ENCODE measurements around the gene ITGB5.

ITGB5 gene

DNA sequence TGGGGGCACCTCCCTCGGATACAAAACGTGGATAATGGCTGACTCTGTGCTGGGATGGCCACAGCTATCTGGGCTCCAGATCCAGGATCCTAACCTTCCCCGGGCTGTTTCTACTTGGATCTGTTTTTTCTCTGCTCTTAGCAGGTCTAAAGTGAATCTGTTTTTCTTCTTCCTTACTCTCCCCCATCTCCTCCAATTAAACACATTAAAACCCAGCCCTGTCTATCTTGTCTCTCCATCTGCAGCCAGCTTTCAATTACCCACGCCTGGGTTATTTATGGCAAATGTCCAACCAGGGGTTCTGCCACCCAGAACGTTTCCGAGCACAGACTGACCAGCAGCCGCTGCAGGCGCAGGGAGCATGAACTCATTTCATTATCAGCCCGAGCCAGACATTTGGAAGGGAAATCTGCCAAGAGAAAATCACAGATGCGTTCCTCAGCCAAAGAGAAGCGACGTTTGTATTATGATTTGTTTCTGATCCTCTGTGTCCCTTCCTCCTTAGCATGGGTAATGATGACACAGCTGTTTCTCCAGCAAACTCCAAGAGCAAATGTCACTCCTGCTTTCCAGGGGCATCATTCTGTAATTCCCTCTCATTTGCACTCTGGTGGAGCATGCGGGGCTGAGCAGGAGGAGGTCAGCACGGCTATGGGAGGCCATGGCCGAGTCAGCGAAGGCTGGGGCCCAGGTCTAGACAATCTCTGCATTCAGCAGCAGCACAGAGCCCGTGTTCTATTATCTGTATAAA is 114.9 kb downstream of the ITGB5 start:
- TF ChIP-seq, protein P1, sequence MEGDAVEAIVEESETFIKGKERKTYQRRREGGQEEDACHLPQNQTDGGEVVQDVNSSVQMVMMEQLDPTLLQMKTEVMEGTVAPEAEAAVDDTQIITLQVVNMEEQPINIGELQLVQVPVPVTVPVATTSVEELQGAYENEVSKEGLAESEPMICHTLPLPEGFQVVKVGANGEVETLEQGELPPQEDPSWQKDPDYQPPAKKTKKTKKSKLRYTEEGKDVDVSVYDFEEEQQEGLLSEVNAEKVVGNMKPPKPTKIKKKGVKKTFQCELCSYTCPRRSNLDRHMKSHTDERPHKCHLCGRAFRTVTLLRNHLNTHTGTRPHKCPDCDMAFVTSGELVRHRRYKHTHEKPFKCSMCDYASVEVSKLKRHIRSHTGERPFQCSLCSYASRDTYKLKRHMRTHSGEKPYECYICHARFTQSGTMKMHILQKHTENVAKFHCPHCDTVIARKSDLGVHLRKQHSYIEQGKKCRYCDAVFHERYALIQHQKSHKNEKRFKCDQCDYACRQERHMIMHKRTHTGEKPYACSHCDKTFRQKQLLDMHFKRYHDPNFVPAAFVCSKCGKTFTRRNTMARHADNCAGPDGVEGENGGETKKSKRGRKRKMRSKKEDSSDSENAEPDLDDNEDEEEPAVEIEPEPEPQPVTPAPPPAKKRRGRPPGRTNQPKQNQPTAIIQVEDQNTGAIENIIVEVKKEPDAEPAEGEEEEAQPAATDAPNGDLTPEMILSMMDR (IDR thresholded peaks at IDR 0.05) = no peak

DNA sequence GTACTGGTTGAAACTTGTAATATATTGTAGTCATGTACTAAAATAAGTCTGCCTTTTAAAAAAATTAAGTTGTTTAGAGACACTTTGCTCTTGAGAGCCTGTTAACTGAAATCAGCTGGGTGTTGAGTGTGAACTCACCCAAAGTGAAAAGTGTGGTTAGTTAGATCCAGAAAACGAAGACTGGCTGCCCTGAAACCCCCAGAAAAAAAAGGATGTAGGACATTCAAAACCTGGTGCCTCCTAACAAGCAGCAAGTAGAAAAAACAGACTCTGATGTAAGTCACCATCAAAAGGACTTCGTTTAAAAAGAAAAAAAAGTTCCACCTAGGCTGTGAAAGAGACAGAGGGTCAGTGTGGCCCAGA is 116.1 kb downstream of the ITGB5 start:
- TF ChIP-seq, protein P1 (IDR thresholded peaks at IDR 0.05) = no peak

DNA sequence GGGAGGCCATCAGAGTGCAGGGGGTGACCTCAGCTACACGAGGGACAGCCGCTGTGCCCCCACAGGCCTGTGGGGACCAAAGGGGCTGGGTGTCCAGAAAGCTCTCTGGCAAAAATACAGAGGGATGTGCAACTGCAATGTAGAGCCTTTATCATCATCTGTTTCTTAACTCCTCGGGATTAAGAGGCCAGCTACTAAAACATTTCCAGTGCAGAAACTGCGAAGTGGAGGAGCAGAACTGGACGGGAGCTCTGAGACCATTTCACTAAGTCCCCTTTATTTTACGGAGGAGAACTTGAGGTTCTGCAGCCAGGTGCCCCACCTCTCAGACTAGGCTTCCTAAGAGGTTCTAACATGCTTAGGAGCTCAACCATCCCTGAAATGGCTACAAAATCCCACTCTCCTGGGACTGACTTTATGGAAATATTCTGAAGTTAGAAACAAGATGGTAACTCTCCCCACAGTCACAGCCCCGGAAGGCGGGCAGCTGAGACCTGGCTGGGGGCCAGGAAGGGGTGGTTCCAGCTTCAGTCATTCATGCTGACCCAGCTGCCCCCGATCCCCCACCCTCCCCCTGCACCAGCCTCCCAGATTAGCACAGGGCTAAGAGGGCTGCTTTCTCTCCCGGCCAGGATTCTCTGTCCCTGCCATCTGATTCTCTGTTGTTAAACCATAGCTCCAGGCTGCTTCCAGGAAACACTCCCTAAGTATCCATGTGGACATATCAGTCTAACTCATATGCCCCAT is 116.7 kb downstream of the ITGB5 start:
- TF ChIP-seq, protein P1 (IDR thresholded peaks at IDR 0.05) = no peak

DNA sequence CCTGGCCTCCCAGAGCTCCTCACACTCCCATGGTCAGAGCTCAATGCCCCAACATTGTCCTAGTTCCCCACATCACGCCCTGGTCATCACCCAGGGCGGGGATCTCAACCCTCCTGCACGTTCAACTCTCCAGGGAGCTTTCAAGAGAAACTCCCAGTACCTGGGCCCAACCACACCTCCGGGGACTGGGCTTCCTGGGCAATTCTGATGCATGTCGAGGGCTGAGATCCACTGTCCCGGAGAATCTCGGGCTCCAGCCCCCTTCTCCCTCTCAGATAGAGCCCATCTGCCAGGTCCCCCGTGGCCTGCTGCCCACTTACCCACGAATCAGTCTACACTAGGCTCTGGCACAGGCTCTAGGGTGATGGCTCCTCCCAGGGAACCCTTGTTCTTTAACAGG is 117.7 kb downstream of the ITGB5 start:
- TF ChIP-seq, protein P1 (IDR thresholded peaks at IDR 0.05) = no peak

DNA sequence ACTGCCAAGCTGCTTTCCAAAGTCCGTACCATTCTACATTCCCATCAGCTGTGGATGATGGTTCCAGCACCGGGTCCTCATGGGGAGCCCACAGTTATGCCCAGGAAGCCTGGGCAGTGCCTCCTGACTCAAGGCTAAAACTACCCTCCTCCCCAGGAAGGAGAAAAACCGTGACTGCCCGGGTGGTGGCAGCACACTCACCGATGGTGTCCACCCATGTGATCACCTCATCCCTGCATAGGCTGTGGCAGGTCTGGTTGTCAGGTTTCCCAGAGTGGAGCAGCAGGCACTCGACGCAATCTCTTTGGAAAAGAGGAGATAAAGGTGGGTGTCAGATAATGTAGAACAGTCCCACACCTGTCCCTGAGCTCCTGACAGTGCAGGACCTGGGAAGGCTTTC is 118.4 kb downstream of the ITGB5 start:
- TF ChIP-seq, protein P1 (IDR thresholded peaks at IDR 0.05) = peak; percentile 51; the same call in 1 of the 2 replicates

DNA sequence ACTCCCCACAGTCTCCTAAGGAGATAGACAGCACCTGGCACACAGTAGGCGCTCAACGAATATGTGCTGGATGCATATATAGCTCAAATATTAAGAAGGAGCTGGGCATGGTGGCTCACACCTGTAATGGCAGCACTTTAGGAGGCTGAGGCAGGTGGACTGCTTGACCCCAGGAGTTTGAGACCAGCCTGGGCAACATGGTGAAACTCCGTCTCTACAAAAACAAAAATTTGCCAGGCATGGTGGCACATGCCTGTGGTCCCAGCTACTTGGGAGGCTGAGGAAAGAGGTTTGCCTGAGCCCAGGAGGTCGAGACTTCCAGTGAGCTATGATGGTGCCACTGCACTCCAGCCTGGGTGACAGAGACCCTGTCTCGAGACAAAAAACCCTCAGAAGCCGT is 119.5 kb downstream of the ITGB5 start:
- TF ChIP-seq, protein P1 (IDR thresholded peaks at IDR 0.05) = no peak

DNA sequence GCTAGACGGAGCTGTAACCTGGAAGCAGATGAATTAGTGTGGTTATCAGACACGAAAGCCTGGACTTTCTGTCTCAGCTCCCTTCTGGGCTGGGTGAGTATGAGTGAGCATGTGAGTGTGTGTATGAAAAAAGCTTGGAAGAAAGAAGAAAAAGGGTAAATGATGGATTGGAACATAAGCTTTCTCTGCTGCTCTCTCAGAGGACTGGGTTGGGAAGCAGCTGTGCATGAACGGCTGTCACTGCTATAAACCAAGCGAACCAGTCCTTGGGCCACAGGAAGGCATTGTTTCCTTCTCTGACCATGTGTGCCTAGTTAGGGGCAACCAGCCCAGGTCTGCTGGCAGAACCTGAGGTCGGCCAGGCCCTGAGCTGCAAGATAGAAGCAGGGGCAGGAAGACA is 119.9 kb downstream of the ITGB5 start:
- TF ChIP-seq, protein P1 (IDR thresholded peaks at IDR 0.05) = no peak

Measured in LNCAP (cell line).